ENCODE results near the gene PABPC1L. TPM values are rescaled to one million over a fixed set of nuclear protein-coding genes. Genes with fewer than 3 reads are reported as not detected.

The PABPC1L gene
- total RNA-seq, 1 experiment from 2014 or later: 83.5 TPM

DNA sequence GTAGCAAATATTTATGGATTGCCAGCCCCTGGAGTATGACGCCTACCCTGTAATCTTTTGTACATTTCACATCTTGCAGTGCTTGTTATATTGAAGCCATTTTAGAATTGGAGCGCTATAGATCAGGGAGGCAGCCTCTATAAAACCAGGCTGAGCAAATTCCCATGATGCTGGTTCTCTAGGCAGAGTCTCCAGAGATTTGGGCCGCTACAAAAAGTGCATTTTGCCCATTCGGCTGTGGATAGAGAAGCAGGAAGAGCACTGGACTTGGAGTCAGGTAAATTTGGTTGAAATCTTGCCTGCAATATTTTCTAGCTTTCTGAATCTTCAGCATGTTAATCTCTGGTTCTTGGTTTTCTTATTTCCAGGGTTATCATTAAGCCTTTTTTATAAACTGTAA, 22.4 kb upstream of the PABPC1L start:
- H2BK5ac ChIP-seq (ENCODE audit: insufficient read length, low read length): no peak overlapping the region
- no peak overlapping the region for H2BK120ac ChIP-seq (ENCODE audit: low read depth, low read length, poor library complexity, severe bottlenecking)
- no peak overlapping the region for H3K27ac ChIP-seq (ENCODE audit: insufficient read length, low read depth, low read length)

More for the DNA sequence above, 22.4 kb upstream of the PABPC1L start:
- no peak overlapping the region for H2BK12ac ChIP-seq (ENCODE audit: insufficient read length, low read depth, low read length)
- H3K4me2 ChIP-seq (ENCODE audit: insufficient read depth, insufficient read length, low read length): peak overlapping the region; percentile 87
- no peak overlapping the region for H2AFZ ChIP-seq (ENCODE audit: low read length)
- no peak overlapping the region for H3K4ac ChIP-seq (ENCODE audit: low read depth, low read length)
- H3K79me2 ChIP-seq (ENCODE audit: insufficient read depth, low read length): peaks cover 50% of the 10 kb centered on the region
- H4K91ac ChIP-seq (ENCODE audit: insufficient read length, low read depth, low read length): no peak overlapping the region
- Mint-ChIP-seq H3K4me1 (peaks cover 34 to 37% of the 10 kb centered on the region in 2 experiments), H3K9me3 (no peaks in the 10 kb centered on the region; a peak in 1 of 5 replicates), H3K27me3 (ENCODE audit: low read depth) (no peaks in the 10 kb centered on the region), H3K36me3 (ENCODE audit: insufficient read depth in 1 of 3, low read depth in 3 of 3) (peaks cover 2 to 25% (median 6%) of the 10 kb centered on the region in 3 experiments; a peak in 5 of 7 replicates), H3K27ac (no peak overlapping the region), H3K4me3 (peak overlapping the region; percentile 97 to 98)
- no peak overlapping the region for H2AK5ac ChIP-seq (ENCODE audit: insufficient read length, low read length)
- no CpG with 5 or more reads among the region's 4 CpGs for WGBS (ENCODE audit: extremely low coverage, insufficient read length, low lambda C conversion rate)
- H3K4me1 ChIP-seq (ENCODE audit: insufficient read depth, low read length): no peaks in the 10 kb centered on the region
- no peak overlapping the region for H3K9ac ChIP-seq (ENCODE audit: extremely low read depth, insufficient read length, low read length)
- no peak overlapping the region for H4K5ac ChIP-seq (ENCODE audit: insufficient read length, low read depth, low read length)
- H3K23me2 ChIP-seq (ENCODE audit: insufficient read length, low read depth, low read length, poor library complexity, severe bottlenecking): peaks cover 9% of the 10 kb centered on the region
- H4K8ac ChIP-seq (replicated peaks; ENCODE audit: insufficient read length, low read depth, low read length): no peak overlapping the region
- no peak overlapping the region for H3K23ac ChIP-seq (ENCODE audit: insufficient read length, low read depth, low read length)
- no peak overlapping the region for H2BK15ac ChIP-seq (ENCODE audit: low read depth, low read length)
- no peak overlapping the region for H3T11ph ChIP-seq (ENCODE audit: low read length)
- no peaks in the 10 kb centered on the region for H3K9me3 ChIP-seq (ENCODE audit: control insufficient read depth, low read depth, low read length)
- H3K56ac ChIP-seq (ENCODE audit: insufficient read length, low read depth, low read length): no peak overlapping the region
- no peaks in the 10 kb centered on the region for H4K20me1 ChIP-seq (ENCODE audit: control insufficient read depth, insufficient read depth, insufficient read length)
- H3K79me1 ChIP-seq (ENCODE audit: insufficient read depth, low read depth, low read length, poor library complexity, severe bottlenecking): peaks cover 13% of the 10 kb centered on the region
- no peak overlapping the region for H3K14ac ChIP-seq (ENCODE audit: insufficient read depth, low read length)
- DNase-seq: no peak
- no peak overlapping the region for H2BK20ac ChIP-seq (ENCODE audit: low read depth, low read length, poor library complexity, severe bottlenecking)
- H3K27me3 ChIP-seq (ENCODE audit: insufficient read depth, low read length): no peaks in the 10 kb centered on the region
- no peak overlapping the region for H3K18ac ChIP-seq (ENCODE audit: insufficient read length, low read depth, low read length)
- TF ChIP-seq, protein P1, sequence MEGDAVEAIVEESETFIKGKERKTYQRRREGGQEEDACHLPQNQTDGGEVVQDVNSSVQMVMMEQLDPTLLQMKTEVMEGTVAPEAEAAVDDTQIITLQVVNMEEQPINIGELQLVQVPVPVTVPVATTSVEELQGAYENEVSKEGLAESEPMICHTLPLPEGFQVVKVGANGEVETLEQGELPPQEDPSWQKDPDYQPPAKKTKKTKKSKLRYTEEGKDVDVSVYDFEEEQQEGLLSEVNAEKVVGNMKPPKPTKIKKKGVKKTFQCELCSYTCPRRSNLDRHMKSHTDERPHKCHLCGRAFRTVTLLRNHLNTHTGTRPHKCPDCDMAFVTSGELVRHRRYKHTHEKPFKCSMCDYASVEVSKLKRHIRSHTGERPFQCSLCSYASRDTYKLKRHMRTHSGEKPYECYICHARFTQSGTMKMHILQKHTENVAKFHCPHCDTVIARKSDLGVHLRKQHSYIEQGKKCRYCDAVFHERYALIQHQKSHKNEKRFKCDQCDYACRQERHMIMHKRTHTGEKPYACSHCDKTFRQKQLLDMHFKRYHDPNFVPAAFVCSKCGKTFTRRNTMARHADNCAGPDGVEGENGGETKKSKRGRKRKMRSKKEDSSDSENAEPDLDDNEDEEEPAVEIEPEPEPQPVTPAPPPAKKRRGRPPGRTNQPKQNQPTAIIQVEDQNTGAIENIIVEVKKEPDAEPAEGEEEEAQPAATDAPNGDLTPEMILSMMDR (conservative IDR thresholded peaks at IDR 0.05): no peak
